ENCODE data around the gene CFAP53. TPM values are rescaled to one million over a fixed set of nuclear protein-coding genes. Genes with fewer than 3 reads are reported as not detected.

Gene CFAP53
- polyA plus RNA-seq, 2 of the 4 experiments (the other 2 are of a cell fraction): 0.54 to 0.66 TPM

DNA sequence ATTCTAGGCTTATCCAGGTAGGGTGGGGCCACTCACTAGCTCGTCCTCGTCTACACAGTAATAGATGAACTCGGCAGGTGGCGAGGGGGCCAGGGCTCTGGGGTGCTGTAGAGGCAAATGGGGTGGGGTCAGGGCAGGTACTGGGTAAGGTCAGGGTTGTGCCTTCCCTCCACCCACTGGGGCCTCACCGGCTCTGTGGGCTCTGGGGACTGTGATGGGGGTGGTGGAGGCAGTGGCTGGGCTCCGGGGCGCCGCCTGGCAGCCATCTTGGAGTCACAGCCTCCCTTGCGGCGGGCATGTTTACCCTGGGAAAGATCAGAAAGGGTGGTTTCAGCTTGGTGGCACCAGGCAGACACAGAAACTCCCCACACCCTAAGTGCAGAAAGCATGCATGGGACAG lies 8.6 kb upstream of the CFAP53 start:
- WGBS (ENCODE audit: missing lambda C conversion rate): 90% methylated on average over 3 of the region's 10 CpGs
- CTCF ChIA-PET: no interaction called here
- FAIRE-seq (no peak), ATAC-seq (no peak), DNase-seq (ENCODE audit: low read depth in 1 of 2, low spot score in 1 of 2) (no peak)
- H3K27ac ChIP-seq: no peak overlapping the region
- H3K9me3 ChIP-seq: no peaks in the 10 kb centered on the region
- no peak for TF ChIP-seq FOSL2 (IDR thresholded peaks at IDR 0.05)
- TF ChIP-seq FOSL2 (CRISPR knock-in tag; IDR thresholded peaks at IDR 0.05): no peak
- TF ChIP-seq, protein P1, sequence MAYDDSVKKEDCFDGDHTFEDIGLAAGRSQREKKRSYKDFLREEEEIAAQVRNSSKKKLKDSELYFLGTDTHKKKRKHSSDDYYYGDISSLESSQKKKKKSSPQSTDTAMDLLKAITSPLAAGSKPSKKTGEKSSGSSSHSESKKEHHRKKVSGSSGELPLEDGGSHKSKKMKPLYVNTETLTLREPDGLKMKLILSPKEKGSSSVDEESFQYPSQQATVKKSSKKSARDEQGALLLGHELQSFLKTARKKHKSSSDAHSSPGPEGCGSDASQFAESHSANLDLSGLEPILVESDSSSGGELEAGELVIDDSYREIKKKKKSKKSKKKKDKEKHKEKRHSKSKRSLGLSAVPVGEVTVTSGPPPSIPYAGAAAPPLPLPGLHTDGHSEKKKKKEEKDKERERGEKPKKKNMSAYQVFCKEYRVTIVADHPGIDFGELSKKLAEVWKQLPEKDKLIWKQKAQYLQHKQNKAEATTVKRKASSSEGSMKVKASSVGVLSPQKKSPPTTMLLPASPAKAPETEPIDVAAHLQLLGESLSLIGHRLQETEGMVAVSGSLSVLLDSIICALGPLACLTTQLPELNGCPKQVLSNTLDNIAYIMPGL (CRISPR knock-in tag; IDR thresholded peaks at IDR 0.05; ENCODE audit: borderline replicate concordance): no peak
- TF ChIP-seq MAFK (IDR thresholded peaks at IDR 0.05; ENCODE audit: partially characterized antibody): no peak
- no peak for TF ChIP-seq HEYL (CRISPR knock-in tag; IDR thresholded peaks at IDR 0.05)
- H3K4me3 ChIP-seq: no peak overlapping the region
- peaks cover 15% of the 10 kb centered on the region; the same call in 2 of the 3 replicates for H3K4me1 ChIP-seq
- H3K4me2 ChIP-seq: no peak overlapping the region
- POLR2A ChIA-PET: no interaction called here

DNA sequence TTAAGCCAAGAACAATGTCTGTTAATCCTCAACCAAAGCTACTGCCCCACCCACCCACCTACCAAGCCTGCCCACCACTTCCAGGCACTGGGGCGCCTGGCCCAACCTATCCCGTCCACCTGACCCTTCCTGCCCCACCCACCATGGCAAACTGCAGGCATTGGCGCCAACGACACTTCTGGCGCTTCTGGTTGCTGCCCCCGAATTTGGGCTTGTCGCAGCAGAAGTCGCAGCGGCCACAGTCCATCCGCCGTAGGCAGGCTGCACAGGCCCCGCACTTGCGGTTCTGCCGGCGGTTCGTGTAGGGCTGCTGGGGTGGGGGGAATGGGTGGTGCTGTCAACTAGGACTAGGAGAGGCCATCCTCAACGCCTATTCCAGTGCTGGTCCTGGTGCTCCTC lies 7.7 kb upstream of the CFAP53 start:
- Histone ChIP-seq H3K4me3 (no peak overlapping the region), H3K4me2 (no peak overlapping the region), H3K27ac (no peak overlapping the region), H3K4me1 (peaks cover 7% of the 10 kb centered on the region; the same call in 1 of the 3 replicates), H3K9me3 (no peaks in the 10 kb centered on the region)
- FAIRE-seq (no peak), DNase-seq (ENCODE audit: low read depth in 1 of 2, low spot score in 1 of 2) (no peak), ATAC-seq (no peak)
- ChIA-PET CTCF (no interaction called here), POLR2A (no interaction called here)
- WGBS (ENCODE audit: missing lambda C conversion rate): 97% methylated on average over 13 of the region's 17 CpGs
- TF ChIP-seq RCOR1 (IDR thresholded peaks at IDR 0.05; ENCODE audit: low read depth, low read length) (no peak), ZSCAN20 (CRISPR knock-in tag; IDR thresholded peaks at IDR 0.05) (no peak), SREBF2 (IDR thresholded peaks at IDR 0.05) (no peak), EP300 (IDR thresholded peaks at IDR 0.05) (no peak), BHLHE40 (IDR thresholded peaks at IDR 0.05; ENCODE audit: low read depth, low read length) (no peak), RFX5 (IDR thresholded peaks at IDR 0.05) (no peak), RAD21 (conservative IDR thresholded peaks at IDR 0.05 in 1 of 2, IDR thresholded peaks at IDR 0.05 in 1 of 2) (no peak)
- TF ChIP-seq, protein P2, sequence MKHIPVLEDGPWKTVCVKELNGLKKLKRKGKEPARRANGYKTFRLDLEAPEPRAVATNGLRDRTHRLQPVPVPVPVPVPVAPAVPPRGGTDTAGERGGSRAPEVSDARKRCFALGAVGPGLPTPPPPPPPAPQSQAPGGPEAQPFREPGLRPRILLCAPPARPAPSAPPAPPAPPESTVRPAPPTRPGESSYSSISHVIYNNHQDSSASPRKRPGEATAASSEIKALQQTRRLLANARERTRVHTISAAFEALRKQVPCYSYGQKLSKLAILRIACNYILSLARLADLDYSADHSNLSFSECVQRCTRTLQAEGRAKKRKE (CRISPR knock-in tag; IDR thresholded peaks at IDR 0.05; ENCODE audit: low read depth): no peak

DNA sequence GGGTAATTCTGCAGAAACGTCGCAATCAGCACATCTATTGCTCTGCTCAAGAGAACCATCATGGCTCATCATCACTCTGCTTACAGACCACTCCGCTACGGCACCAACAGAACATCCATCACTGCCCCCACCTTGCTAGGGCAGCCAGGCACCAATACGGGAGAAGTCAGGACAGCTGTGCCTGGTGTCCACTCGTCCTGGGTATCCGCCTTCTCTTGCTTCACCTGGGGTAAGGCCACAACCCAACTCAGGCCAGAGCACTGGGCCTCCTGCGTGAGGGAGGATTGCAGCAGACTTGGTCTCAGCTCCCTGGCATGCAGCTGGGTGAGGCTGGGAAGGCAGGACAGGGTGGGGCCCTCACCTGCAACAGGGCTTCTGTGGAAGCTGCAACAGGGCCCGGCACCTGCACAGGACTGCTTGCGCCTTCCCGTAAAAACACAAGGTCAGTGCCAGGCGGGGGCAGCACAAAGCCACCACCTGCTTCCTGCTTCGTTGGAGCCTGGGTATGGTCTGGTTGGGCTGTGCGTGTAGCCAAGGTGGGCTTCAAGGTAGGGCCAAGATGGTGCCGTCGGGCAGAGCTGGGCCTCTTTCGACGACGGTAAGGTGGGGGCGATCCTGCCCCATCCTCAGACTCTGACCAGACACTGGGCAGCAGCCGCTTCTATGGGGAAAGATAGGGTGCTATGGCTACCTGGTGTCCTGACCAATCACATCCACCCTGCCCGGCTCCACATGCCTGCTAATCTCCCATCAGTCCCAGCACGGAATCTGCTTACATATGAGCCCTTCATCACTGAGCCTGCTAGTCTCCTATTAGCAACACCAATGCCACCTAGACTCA lies 7.1 kb upstream of the CFAP53 start:
- peaks cover 3% of the 10 kb centered on the region; the same call in 1 of the 3 replicates for H3K4me1 ChIP-seq
- FAIRE-seq (no peak), ATAC-seq (no peak), DNase-seq (ENCODE audit: low read depth in 1 of 2, low spot score in 1 of 2) (no peak)
- no peak overlapping the region for H3K4me2 ChIP-seq
- TF ChIP-seq CEBPB (IDR thresholded peaks at IDR 0.05) (no peak), KDM1A (IDR thresholded peaks at IDR 0.05; ENCODE audit: low read depth) (no peak), RFX5 (IDR thresholded peaks at IDR 0.05) (no peak), ESRRA (IDR thresholded peaks at IDR 0.05; ENCODE audit: borderline replicate concordance, low read length) (no peak), HOXA7 (CRISPR knock-in tag; IDR thresholded peaks at IDR 0.05) (no peak), HDAC2 (IDR thresholded peaks at IDR 0.05) (no peak), RAD21 (conservative IDR thresholded peaks at IDR 0.05 in 1 of 2, IDR thresholded peaks at IDR 0.05 in 1 of 2) (no peak), CHD2 (IDR thresholded peaks at IDR 0.05; ENCODE audit: low read length, partially characterized antibody) (no peak), EP300 (IDR thresholded peaks at IDR 0.05) (no peak), SMC3 (IDR thresholded peaks at IDR 0.05) (no peak), EHMT2 (IDR thresholded peaks at IDR 0.05; ENCODE audit: low read depth) (no peak), MAZ (IDR thresholded peaks at IDR 0.05; ENCODE audit: borderline replicate concordance, low read depth, low read length) (no peak), KDM5A (IDR thresholded peaks at IDR 0.05) (no peak), CBX8 (IDR thresholded peaks at IDR 0.05) (no peak)
- TF ChIP-seq, protein P1 (CRISPR knock-in tag; IDR thresholded peaks at IDR 0.05; ENCODE audit: borderline replicate concordance): no peak
- TF ChIP-seq, protein P3, sequence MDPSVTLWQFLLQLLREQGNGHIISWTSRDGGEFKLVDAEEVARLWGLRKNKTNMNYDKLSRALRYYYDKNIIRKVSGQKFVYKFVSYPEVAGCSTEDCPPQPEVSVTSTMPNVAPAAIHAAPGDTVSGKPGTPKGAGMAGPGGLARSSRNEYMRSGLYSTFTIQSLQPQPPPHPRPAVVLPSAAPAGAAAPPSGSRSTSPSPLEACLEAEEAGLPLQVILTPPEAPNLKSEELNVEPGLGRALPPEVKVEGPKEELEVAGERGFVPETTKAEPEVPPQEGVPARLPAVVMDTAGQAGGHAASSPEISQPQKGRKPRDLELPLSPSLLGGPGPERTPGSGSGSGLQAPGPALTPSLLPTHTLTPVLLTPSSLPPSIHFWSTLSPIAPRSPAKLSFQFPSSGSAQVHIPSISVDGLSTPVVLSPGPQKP (IDR thresholded peaks at IDR 0.05; ENCODE audit: low read depth, low read length): no peak
- TF ChIP-seq, protein P4, sequence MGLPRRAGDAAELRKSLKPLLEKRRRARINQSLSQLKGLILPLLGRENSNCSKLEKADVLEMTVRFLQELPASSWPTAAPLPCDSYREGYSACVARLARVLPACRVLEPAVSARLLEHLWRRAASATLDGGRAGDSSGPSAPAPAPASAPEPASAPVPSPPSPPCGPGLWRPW (IDR thresholded peaks at IDR 0.05): no peak
- H3K27ac ChIP-seq: no peak overlapping the region
- no peaks in the 10 kb centered on the region for H3K9me3 ChIP-seq
- no peak overlapping the region for H3K4me3 ChIP-seq
- WGBS (ENCODE audit: missing lambda C conversion rate): 94% methylated on average over 15 of the region's 23 CpGs
- CTCF ChIA-PET: no interaction called here
- POLR2A ChIA-PET: no interaction called here
